Stomach (tissue), 9 donors: ENCODE measurements around the gene DCTPP1. TPM values are rescaled to one million over a fixed set of nuclear protein-coding genes. Genes with fewer than 3 reads are reported as not detected.

ENCODE experiments used
- DNase-seq, 2 donors: peaks; one replicate each; pipeline versions ENCODE4 v3.0.0 to v3.0.0-alpha.2; 2013 to 2019
- H3K27ac ChIP-seq, 5 donors: fragments of 200-600 bp in 4 of 5; sonication (generic) in 4 of 5; one replicate each; pipeline ENCODE4 v1.5.1; 2013 to 2019; ENCODE audit warnings: mild to moderate bottlenecking in 1 of 5, moderate library complexity in 1 of 5
- H3K27me3 ChIP-seq, 3 donors: fragments of 200-600 bp; sonication (generic); one replicate each; pipeline ENCODE4 v1.5.1; 2017 to 2019; ENCODE audit warnings: mixed run types in 1 of 3
- H3K36me3 ChIP-seq, 4 donors: fragments of 200-600 bp; sonication (generic); 1 replicate in 3 of 4; 2 replicates in 1 of 4; pipeline ENCODE4 v1.5.1; 2016 to 2019
- H3K4me1 ChIP-seq, 4 donors: fragments of 200-600 bp; sonication (generic); one replicate each; pipeline ENCODE4 v1.5.1; 2016 to 2019
- H3K4me3 ChIP-seq, 4 donors: fragments of 200-600 bp; sonication (generic) in 3 of 4; one replicate each; pipeline ENCODE4 v1.5.1; 2016 to 2019; ENCODE audit warnings: mild to moderate bottlenecking in 1 of 4
- H3K9me3 ChIP-seq, 4 donors: fragments of 200-600 bp; sonication (generic); one replicate each; pipeline ENCODE4 v1.5.1; 2016 to 2019
- CTCF ChIP-seq, 7 experiments: fragments of 450-650 bp in 4 of 7; fragments of 200-600 bp in 3 of 7; sonication (generic) in 3 of 7; IDR thresholded peaks; one replicate each; pipeline ENCODE4 v1.5.1; 2016 to 2019; ENCODE audit warnings: antibody characterized with exemption in 7 of 7, control low read depth in 2 of 7, mild to moderate bottlenecking in 1 of 7
- EP300 ChIP-seq: sonication (generic); formaldehyde crosslinking; IDR thresholded peaks from one replicate; pipeline ENCODE4 v1.6.1; 2017; ENCODE audit warnings: antibody characterized with exemption
- POLR2A ChIP-seq, 4 donors: fragments of 450-650 bp; IDR thresholded peaks; one replicate each; pipeline ENCODE4 v1.6.1; 2016; ENCODE audit warnings: antibody characterized with exemption in 4 of 4, control low read depth in 2 of 4, mild to moderate bottlenecking in 1 of 4, moderate library complexity in 1 of 4
- POLR2AphosphoS5 ChIP-seq, 3 donors: sonication (generic); formaldehyde crosslinking; IDR thresholded peaks; one replicate each; pipeline ENCODE4 v1.6.1; 2016; ENCODE audit warnings: antibody characterized with exemption in 3 of 3
- WGBS, 5 donors: extraction: QIAGEN DNeasy Blood & Tissue Kit in 3 of 5; methylation state at CpG; one replicate each; pipeline versions ENCODE4 v1.1.5 to v1.1.7; 2013 to 2018; 5-methylcytosine and 5-hydroxymethylcytosine counted together
- intact Hi-C: fragments of 100-400 bp; cut with DNase I; formaldehyde crosslinking; loops from one replicate; pipeline ENCODE4 v1.15.1; 2023; ENCODE audit warnings: low total_unique reads
- polyA plus RNA-seq, 3 donors: library from polyadenylated mRNA; stranded (reverse); fragments of 200-250 nt; gene quantifications; one replicate each; pipeline ENCODE4 v1.2.3, GENCODE V29; 2013
- total RNA-seq, 5 donors: library from RNA; depleted of rRNA; stranded (reverse); fragments of >200 nt; gene quantifications; one replicate each; pipeline versions ENCODE4 v1.1.0 to v1.2.3, GENCODE V29; 2014 to 2016
- donor health status: healthy with polysubstance abuse.
- donor health status: Bipolar disorder and iron deficiency.
- donor health status: healthy.

The DCTPP1 gene
- total and polyA plus RNA-seq, 8 donors = 15.5 to 50.2 (median 35.9) TPM; not detected in 1

DNA sequence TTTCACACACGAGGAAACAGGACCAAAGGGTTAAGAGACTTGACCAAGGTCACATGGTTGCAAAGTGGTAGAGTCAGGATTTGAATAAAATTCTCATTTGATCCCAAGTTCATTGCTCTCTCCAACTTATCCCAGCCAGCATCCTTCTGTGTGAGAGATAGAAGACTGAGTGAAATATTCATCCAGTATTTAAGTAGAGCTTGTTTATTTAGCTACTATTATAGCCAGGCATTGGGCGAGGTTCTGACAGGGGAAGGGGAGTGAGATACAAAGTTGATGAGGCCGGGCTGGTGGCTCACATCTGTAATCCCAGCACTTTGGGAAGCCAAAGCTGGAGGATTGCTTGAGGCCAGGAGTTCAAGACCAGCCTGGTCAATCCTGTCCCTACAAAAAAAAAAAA is 47.2 kb upstream of the DCTPP1 start:
- Histone ChIP-seq H3K27me3 (peaks cover 0 to 34% (median 11%) of the 10 kb centered on the region in 3 donors), H3K27ac (no peak overlapping the region), H3K4me1 (peaks cover 0 to 7% (median 0%) of the 10 kb centered on the region in 4 donors), H3K9me3 (no peaks in the 10 kb centered on the region), H3K36me3 (no peaks in the 10 kb centered on the region), H3K4me3 (no peak overlapping the region)
- intact Hi-C loops = no loop called here
- TF ChIP-seq CTCF (IDR thresholded peaks at IDR 0.05) (no peak), POLR2A (IDR thresholded peaks at IDR 0.05) (no peak), POLR2AphosphoS5 (IDR thresholded peaks at IDR 0.05) (no peak), EP300 (no peak)
- no peak for DNase-seq
- 46 to 62% (median 52%) methylated on average over 3 of the region's 3 CpGs for WGBS, 5 donors

- TF ChIP-seq CTCF (IDR thresholded peaks at IDR 0.05) = no peak
- TF ChIP-seq EP300 = no peak
- TF ChIP-seq POLR2A (IDR thresholded peaks at IDR 0.05) = no peak
- TF ChIP-seq POLR2AphosphoS5 (IDR thresholded peaks at IDR 0.05) = no peak
- WGBS, 5 donors = 76 to 95% (median 84%) methylated on average over 7 of the region's 7 CpGs
- H3K36me3 ChIP-seq = no peaks in the 10 kb centered on the region
- no peaks in the 10 kb centered on the region for H3K9me3 ChIP-seq
- H3K27ac ChIP-seq = peak overlapping the region in 1 of 5 donors; percentile 71
- intact Hi-C loops = no loop called here
- no peak for DNase-seq
- H3K27me3 ChIP-seq = peaks cover 0 to 34% (median 11%) of the 10 kb centered on the region in 3 donors
- peak overlapping the region in 1 of 4 donors; percentile 32 for H3K4me3 ChIP-seq
- peaks cover 0 to 7% (median 3%) of the 10 kb centered on the region in 4 donors for H3K4me1 ChIP-seq
Observed at GRCh38 chr16:30474684-30475083, 44.9 kb upstream of the DCTPP1 start.

GRCh38 chr16:30474074-30474452 is 44.2 kb upstream of the DCTPP1 start:
- Histone ChIP-seq H3K4me1 (peaks cover 0 to 7% (median 3%) of the 10 kb centered on the region in 4 donors), H3K9me3 (no peaks in the 10 kb centered on the region), H3K36me3 (no peaks in the 10 kb centered on the region), H3K27ac (peak overlapping the region in 4 of 5 donors; percentile 14 to 78 (median 52)), H3K27me3 (peaks cover 0 to 34% (median 11%) of the 10 kb centered on the region in 3 donors), H3K4me3 (peak overlapping the region in 3 of 4 donors; percentile 28 to 43 (median 32))
- intact Hi-C loops = no loop called here
- WGBS, 5 donors = 16 to 39% (median 28%) methylated on average over 22 to 35 of the region's 35 CpGs
- no peak for DNase-seq
- TF ChIP-seq CTCF (IDR thresholded peaks at IDR 0.05) (no peak), POLR2A (IDR thresholded peaks at IDR 0.05) (no peak), POLR2AphosphoS5 (IDR thresholded peaks at IDR 0.05) (no peak)

GRCh38 chr16:30473231-30474073 is 43.6 kb upstream of the DCTPP1 start:
- Histone ChIP-seq H3K27ac (peak overlapping the region; percentile 14 to 78 (median 34)), H3K9me3 (no peaks in the 10 kb centered on the region), H3K27me3 (peaks cover 0 to 34% (median 11%) of the 10 kb centered on the region in 3 donors), H3K4me1 (peaks cover 0 to 7% (median 3%) of the 10 kb centered on the region in 4 donors), H3K36me3 (no peaks in the 10 kb centered on the region), H3K4me3 (peak overlapping the region; percentile 6 to 43 (median 30))
- 58 to 67% (median 65%) methylated on average over 18 to 19 of the region's 19 CpGs for WGBS, 5 donors
- intact Hi-C loops = no loop called here
- no peak for DNase-seq
- TF ChIP-seq POLR2AphosphoS5 (IDR thresholded peaks at IDR 0.05) = no peak
- no peak for TF ChIP-seq POLR2A (IDR thresholded peaks at IDR 0.05)
- no peak for TF ChIP-seq EP300
- no peak for TF ChIP-seq CTCF (IDR thresholded peaks at IDR 0.05)
